Right atrium auricular region (tissue), 2 donors: ENCODE results near the gene CDH2. TPM values are rescaled to one million over a fixed set of nuclear protein-coding genes. Genes with fewer than 3 reads are reported as not detected.

Experiments
- DNase-seq: peaks from one replicate; pipeline ENCODE4 v3.0.0-alpha.2; 2019; ENCODE audit warnings: low spot score
- H3K27ac ChIP-seq, 2 donors: fragments of 200-600 bp; sonication (generic); 1 replicate in 1 of 2; 2 replicates in 1 of 2; pipeline ENCODE4 v1.5.1; 2016 to 2019
- H3K27me3 ChIP-seq, 2 donors: fragments of 200-600 bp; sonication (generic); one replicate each; pipeline versions ENCODE4 v1.5.1 to v1.6.0; 2017 to 2019
- H3K36me3 ChIP-seq: fragments of 200-600 bp; sonication (generic); one replicate; pipeline ENCODE4 v1.5.1; 2016
- H3K4me1 ChIP-seq, 2 donors: fragments of 200-600 bp; sonication (generic); one replicate each; pipeline versions ENCODE4 v1.5.1 to v1.6.0; 2017 to 2019
- H3K4me3 ChIP-seq, 2 donors: fragments of 200-600 bp; sonication (generic); 1 replicate in 1 of 2; 2 replicates in 1 of 2; pipeline ENCODE4 v1.5.1; 2017 to 2019; ENCODE audit warnings: mild to moderate bottlenecking in 1 of 2, moderate library complexity in 1 of 2
- H3K9me3 ChIP-seq, 2 donors: fragments of 200-600 bp; sonication (generic); one replicate each; pipeline ENCODE4 v1.5.1; 2019
- CTCF ChIP-seq, 2 donors: fragments of 200-600 bp; sonication (generic); IDR thresholded peaks; one replicate each; pipeline ENCODE4 v1.5.1; 2019; ENCODE audit warnings: antibody characterized with exemption in 2 of 2
- total RNA-seq, 2 donors: library from RNA; depleted of rRNA; stranded (reverse); fragments of >200 nt; gene quantifications; one replicate each; pipeline ENCODE4 v1.1.0, GENCODE V29; 2016

CDH2 gene
- total RNA-seq, 2 donors from 2014 or later = 205 to 269 TPM

- Histone ChIP-seq H3K27me3 (no peaks in the 10 kb centered on the region), H3K36me3 (no peaks in the 10 kb centered on the region), H3K9me3 (no peaks in the 10 kb centered on the region), H3K4me1 (peaks cover 0 to 3% of the 10 kb centered on the region in 2 donors), H3K27ac (peak overlapping the region in 1 of 2 donors; percentile 89), H3K4me3 (no peak overlapping the region)
- TF ChIP-seq CTCF (IDR thresholded peaks at IDR 0.05) = no peak
- no peak for DNase-seq
Observed at GRCh38 chr18:28167835-28168349, 9.0 kb downstream of the CDH2 start.

- H3K4me1 ChIP-seq = peaks cover 0 to 21% of the 10 kb centered on the region in 2 donors
- H3K36me3 ChIP-seq = no peaks in the 10 kb centered on the region
- DNase-seq = no peak
- no peak overlapping the region for H3K4me3 ChIP-seq
- no peak overlapping the region for H3K27ac ChIP-seq
- H3K27me3 ChIP-seq = no peaks in the 10 kb centered on the region
- no peak for TF ChIP-seq CTCF (IDR thresholded peaks at IDR 0.05)
- H3K9me3 ChIP-seq = no peaks in the 10 kb centered on the region
Observed at GRCh38 chr18:28164771-28165483, 12.0 kb downstream of the CDH2 start.

GRCh38 chr18:28163201-28163775, 13.6 kb downstream of the CDH2 start:
- no peaks in the 10 kb centered on the region for H3K36me3 ChIP-seq
- H3K27ac ChIP-seq = peak overlapping the region in 1 of 2 donors; percentile 61
- no peak for TF ChIP-seq CTCF (IDR thresholded peaks at IDR 0.05)
- H3K4me3 ChIP-seq = no peak overlapping the region
- no peaks in the 10 kb centered on the region for H3K27me3 ChIP-seq
- DNase-seq = no peak
- peaks cover 0 to 36% of the 10 kb centered on the region in 2 donors for H3K4me1 ChIP-seq
- no peaks in the 10 kb centered on the region for H3K9me3 ChIP-seq

GRCh38 chr18:28161608-28162599, 15.0 kb downstream of the CDH2 start:
- peaks cover 0 to 49% of the 10 kb centered on the region in 2 donors for H3K4me1 ChIP-seq
- H3K4me3 ChIP-seq = no peak overlapping the region
- H3K9me3 ChIP-seq = no peaks in the 10 kb centered on the region
- no peak for DNase-seq
- no peaks in the 10 kb centered on the region for H3K27me3 ChIP-seq
- peak overlapping the region in 1 of 2 donors; percentile 61 for H3K27ac ChIP-seq
- no peaks in the 10 kb centered on the region for H3K36me3 ChIP-seq
- no peak for TF ChIP-seq CTCF (IDR thresholded peaks at IDR 0.05)

- Histone ChIP-seq H3K4me3 (no peak overlapping the region), H3K27me3 (no peaks in the 10 kb centered on the region), H3K27ac (peak overlapping the region in 1 of 2 donors; percentile 61), H3K36me3 (no peaks in the 10 kb centered on the region), H3K4me1 (peaks cover 0 to 63% of the 10 kb centered on the region in 2 donors), H3K9me3 (no peaks in the 10 kb centered on the region)
- DNase-seq = no peak
- TF ChIP-seq CTCF (IDR thresholded peaks at IDR 0.05) = no peak
Observed at GRCh38 chr18:28159055-28159454, 17.9 kb downstream of the CDH2 start.
